B cell (primary cell): Measurements from ENCODE around the gene CNMD. TPM values are rescaled to one million over a fixed set of nuclear protein-coding genes. Genes with fewer than 3 reads are reported as not detected.

Experiments used
- ATAC-seq: fragments of 200-7000 bp; cut with Tn5 transposase; one replicate; pipeline ENCODE4 v1.10.0; 2021; ENCODE audit warnings: low read depth, mild to moderate bottlenecking, moderate number of reproducible peaks, moderate library complexity
- CTCF ChIA-PET: fragments of 350-600 bp; sonication (Branson Sonifier 250); formaldehyde crosslinking; loops from one replicate; lab custom pipeline; 2021; ENCODE audit warnings: antibody characterized with exemption, inconsistent platforms; lab: Charles Lee
- POLR2A ChIA-PET: fragments of 350-600 bp; sonication (Branson Sonifier 250); formaldehyde crosslinking; loops from one replicate; lab custom pipeline; 2021; ENCODE audit warnings: antibody characterized with exemption; lab: Charles Lee
- DNase-seq: peaks from one replicate; pipeline ENCODE4 v3.0.0; 2013
- H2AFZ ChIP-seq: 2 replicates; pipeline ENCODE4 v1.6.1; 2012; ENCODE audit warnings: mild to moderate bottlenecking, low read depth, low read length; ENCODE audit not compliant: insufficient read depth, poor library complexity, severe bottlenecking
- H3K27ac ChIP-seq, 2 donors: 1 replicate in 1 of 2; 2 replicates in 1 of 2; pipeline ENCODE4 v1.5.1; 2012 to 2013; ENCODE audit warnings: low read length in 2 of 2, mild to moderate bottlenecking in 2 of 2, moderate library complexity in 1 of 2
- H3K27me3 ChIP-seq, 4 experiments: fragments of 200-600 bp in 1 of 4; sonication (generic) in 1 of 4; replicated peaks in 1 of 4; 1 replicate in 2 of 4; 2 replicates in 2 of 4; pipeline versions ENCODE4 v1.6.1 to v1.7.0; 2013 to 2016; ENCODE audit warnings: low read length in 3 of 4, mild to moderate bottlenecking in 2 of 4, mixed read lengths in 1 of 4, moderate library complexity in 1 of 4; ENCODE audit not compliant: insufficient read depth in 4 of 4, control insufficient read depth in 3 of 4; ENCODE audit errors: control extremely low read depth in 1 of 4
- H3K36me3 ChIP-seq, 2 experiments: replicated peaks in 1 of 2; 1 replicate in 1 of 2; 2 replicates in 1 of 2; pipeline versions ENCODE4 v1.6.1 to v1.7.1; 2013; ENCODE audit warnings: low read length in 1 of 2; ENCODE audit not compliant: insufficient read depth in 2 of 2, control insufficient read depth in 1 of 2; ENCODE audit errors: control extremely low read depth in 1 of 2, extremely low read depth in 1 of 2
- H3K4me1 ChIP-seq, 2 donors: fragments of 200-600 bp in 1 of 2; sonication (generic) in 1 of 2; 1 replicate in 1 of 2; 2 replicates in 1 of 2; pipeline versions ENCODE4 v1.5.1 to v1.6.1; 2013 to 2017; ENCODE audit warnings: low read length in 2 of 2; ENCODE audit not compliant: control insufficient read depth in 2 of 2, insufficient read depth in 2 of 2
- H3K4me2 ChIP-seq: replicated peaks from 2 replicates; pipeline ENCODE3; 2012; ENCODE audit warnings: mild to moderate bottlenecking, low read depth, low read length; ENCODE audit not compliant: poor library complexity, severe bottlenecking
- H3K4me3 ChIP-seq, 5 experiments: fragments of 200-600 bp in 1 of 5; sonication (generic) in 1 of 5; 1 replicate in 3 of 5; 2 replicates in 2 of 5; pipeline versions ENCODE4 v1.5.1 to v1.7.0; 2011 to 2016; ENCODE audit warnings: low read length in 4 of 5, mild to moderate bottlenecking in 4 of 5, low read depth in 2 of 5, control low read depth in 1 of 5, moderate library complexity in 1 of 5; ENCODE audit not compliant: insufficient read depth in 1 of 5; ENCODE audit errors: control extremely low read depth in 1 of 5, extremely low read depth in 1 of 5
- H3K79me2 ChIP-seq: fragments of 200-600 bp; sonication (generic); one replicate; pipeline ENCODE4 v1.6.0; 2016; ENCODE audit warnings: low read length; ENCODE audit not compliant: control insufficient read depth, insufficient read depth
- H3K9ac ChIP-seq: fragments of 200-600 bp; sonication (generic); 2 replicates; pipeline ENCODE4 v1.6.1; 2017; ENCODE audit warnings: mild to moderate bottlenecking, low read length, moderate library complexity
- H3K9me3 ChIP-seq, 3 donors: one replicate each; pipeline versions ENCODE4 v1.6.1 to v1.7.1; 2013; ENCODE audit warnings: low read length in 2 of 3; ENCODE audit not compliant: control insufficient read depth in 2 of 3, insufficient read depth in 1 of 3; ENCODE audit errors: control extremely low read depth in 1 of 3
- H4K20me1 ChIP-seq: 2 replicates; pipeline ENCODE4 v1.6.0; 2012; ENCODE audit warnings: mild to moderate bottlenecking, low read length; ENCODE audit not compliant: insufficient read depth, control insufficient read depth, poor library complexity, severe bottlenecking
- H3K27ac Mint-ChIP-seq: one replicate; pipeline ENCODE4 v1.8.0; 2021; ENCODE audit warnings: mixed read lengths
- H3K27me3 Mint-ChIP-seq: one replicate; pipeline ENCODE4 v1.8.0; 2021; ENCODE audit warnings: mixed read lengths
- H3K4me1 Mint-ChIP-seq: one replicate; pipeline ENCODE4 v1.8.0; 2021; ENCODE audit warnings: mixed read lengths
- H3K4me3 Mint-ChIP-seq: one replicate; pipeline ENCODE4 v1.8.0; 2021; ENCODE audit warnings: mixed read lengths
- H3K9me3 Mint-ChIP-seq: one replicate; pipeline ENCODE4 v1.8.0; 2022; ENCODE audit warnings: mixed read lengths; ENCODE audit not compliant: insufficient read depth
- EZH2 ChIP-seq: IDR thresholded peaks from 2 replicates; pipeline ENCODE4 v1.6.1; 2012; ENCODE audit warnings: borderline replicate concordance, low read depth, mild to moderate bottlenecking, moderate library complexity, low read length; ENCODE audit not compliant: insufficient read depth, poor library complexity, severe bottlenecking
- WGBS: methylation state at CpG from one replicate; pipeline ENCODE4 v1.1.5; 2013; ENCODE audit warnings: missing lambda C conversion rate; ENCODE audit not compliant: insufficient coverage; 5-methylcytosine and 5-hydroxymethylcytosine counted together
- intact Hi-C: fragments of 100-400 bp; cut with micrococcal nuclease; formaldehyde crosslinking; loops from one replicate; pipeline ENCODE4 v1.10.0; 2022
- polyA plus RNA-seq: library from polyadenylated mRNA; depleted of rRNA; stranded (reverse); fragments of >200 nt; gene quantifications from 2 replicates; pipeline ENCODE4 v1.2.3, GENCODE V29; 2012
- total RNA-seq, 2 donors: library from RNA; stranded (reverse); fragments of 120-200 nt in 1 of 2; gene quantifications; 1 replicate in 1 of 2; 2 replicates in 1 of 2; pipeline versions ENCODE4 v1.2.3 to v1.2.4, GENCODE V29; 2013 to 2022
- TF ChIP-seq, protein P1 (sequence below): fragments of 200-600 bp; IDR thresholded peaks from one replicate; pipeline ENCODE4 v1.8.0; 2022; ENCODE audit warnings: antibody characterized with exemption, mild to moderate bottlenecking

The CNMD gene
- total and polyA plus RNA-seq, 2 donors (not counting 1 experiment from before 2014, with no cell fraction given): not detected

DNA sequence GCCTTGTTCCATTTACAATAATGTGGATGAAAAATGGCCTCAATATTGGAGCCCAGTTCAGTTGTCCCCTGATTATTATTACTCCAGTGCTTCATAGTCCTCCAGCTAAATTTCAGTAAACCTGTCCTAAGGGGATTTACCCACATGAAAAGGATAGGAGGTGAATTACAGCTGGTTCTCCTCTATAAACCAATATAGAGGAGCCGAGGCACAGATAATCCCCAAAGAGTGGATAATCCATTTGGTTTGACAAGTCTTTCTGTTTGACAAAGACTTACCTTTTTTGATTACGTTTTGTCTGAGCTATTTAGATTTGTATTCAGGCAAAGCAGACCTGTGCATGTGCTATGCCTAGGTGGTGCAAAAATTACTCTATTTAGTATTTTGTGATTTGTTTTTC, 2.7 kb downstream of the CNMD start:
- no peaks in the 10 kb centered on the region for H3K36me3 ChIP-seq
- H3K79me2 ChIP-seq: no peaks in the 10 kb centered on the region
- H2AFZ ChIP-seq: no peak overlapping the region
- DNase-seq: no peak
- no peak for TF ChIP-seq EZH2
- TF ChIP-seq, protein P1, sequence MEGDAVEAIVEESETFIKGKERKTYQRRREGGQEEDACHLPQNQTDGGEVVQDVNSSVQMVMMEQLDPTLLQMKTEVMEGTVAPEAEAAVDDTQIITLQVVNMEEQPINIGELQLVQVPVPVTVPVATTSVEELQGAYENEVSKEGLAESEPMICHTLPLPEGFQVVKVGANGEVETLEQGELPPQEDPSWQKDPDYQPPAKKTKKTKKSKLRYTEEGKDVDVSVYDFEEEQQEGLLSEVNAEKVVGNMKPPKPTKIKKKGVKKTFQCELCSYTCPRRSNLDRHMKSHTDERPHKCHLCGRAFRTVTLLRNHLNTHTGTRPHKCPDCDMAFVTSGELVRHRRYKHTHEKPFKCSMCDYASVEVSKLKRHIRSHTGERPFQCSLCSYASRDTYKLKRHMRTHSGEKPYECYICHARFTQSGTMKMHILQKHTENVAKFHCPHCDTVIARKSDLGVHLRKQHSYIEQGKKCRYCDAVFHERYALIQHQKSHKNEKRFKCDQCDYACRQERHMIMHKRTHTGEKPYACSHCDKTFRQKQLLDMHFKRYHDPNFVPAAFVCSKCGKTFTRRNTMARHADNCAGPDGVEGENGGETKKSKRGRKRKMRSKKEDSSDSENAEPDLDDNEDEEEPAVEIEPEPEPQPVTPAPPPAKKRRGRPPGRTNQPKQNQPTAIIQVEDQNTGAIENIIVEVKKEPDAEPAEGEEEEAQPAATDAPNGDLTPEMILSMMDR: no peak
- peaks cover 0 to 6% (median 0%) of the 10 kb centered on the region in 3 donors for H3K9me3 ChIP-seq
- 100% methylated on average over 1 of the region's 2 CpGs for WGBS
- H3K4me3 ChIP-seq: no peak overlapping the region
- CTCF ChIA-PET: interaction anchor here (1.3 kb wide), 1 partner anchor 33 kb away, joined by 4 read pairs; no protein-coding TSS in a partner anchor
- Mint-ChIP-seq H3K4me1 (peaks cover 9% of the 10 kb centered on the region), H3K27me3 (peaks cover 42% of the 10 kb centered on the region), H3K4me3 (no peak overlapping the region), H3K9me3 (no peaks in the 10 kb centered on the region), H3K27ac (no peak overlapping the region)
- no peak overlapping the region for H3K9ac ChIP-seq
- no peaks in the 10 kb centered on the region for H4K20me1 ChIP-seq
- intact Hi-C loops: no loop called here
- peaks cover 9 to 14% of the 10 kb centered on the region in 2 donors for H3K4me1 ChIP-seq
- no peak overlapping the region for H3K4me2 ChIP-seq
- ATAC-seq: no peak
- POLR2A ChIA-PET: no interaction called here
- no peak overlapping the region for H3K27ac ChIP-seq
- H3K27me3 ChIP-seq: peaks cover 0 to 27% (median 21%) of the 10 kb centered on the region in 4 experiments

DNA sequence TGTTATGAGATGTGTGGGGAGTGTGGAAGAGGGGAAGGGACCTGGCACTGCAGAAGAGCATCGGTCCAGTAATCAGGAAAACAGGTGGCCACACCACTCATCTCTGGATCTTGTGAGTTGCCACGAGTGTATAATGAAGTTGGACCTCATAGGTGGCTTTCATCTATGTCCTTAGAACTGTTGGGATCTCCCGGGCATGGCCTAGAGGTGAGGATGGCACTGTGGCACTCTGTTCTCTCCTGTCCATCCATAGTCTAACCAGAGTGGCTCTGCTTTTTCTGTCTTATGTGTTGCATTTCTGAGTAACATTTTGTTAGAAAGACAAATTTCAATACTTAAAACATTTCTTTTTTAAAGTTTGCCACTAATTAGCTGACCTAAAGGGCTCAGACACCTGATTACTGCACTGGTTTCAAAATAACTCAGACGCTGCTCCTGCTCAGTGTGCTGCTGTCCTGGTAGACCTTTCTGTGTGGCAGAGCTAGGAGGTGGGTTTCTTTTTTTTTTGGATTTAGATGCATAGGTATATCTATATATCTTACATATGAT, 5.5 kb downstream of the CNMD start:
- CTCF ChIA-PET: interaction anchor here (0.6 kb wide), 1 partner anchor 114 kb away, joined by 3 read pairs; no protein-coding TSS in a partner anchor
- ATAC-seq: no peak

More for the DNA sequence above, 5.5 kb downstream of the CNMD start:
- Histone ChIP-seq H3K36me3 (no peaks in the 10 kb centered on the region), H3K79me2 (no peaks in the 10 kb centered on the region), H3K4me3 (no peak overlapping the region), H3K4me2 (no peak overlapping the region), H3K9me3 (no peaks in the 10 kb centered on the region), H3K27ac (no peak overlapping the region), H2AFZ (no peak overlapping the region), H3K27me3 (peaks cover 0 to 14% (median 4%) of the 10 kb centered on the region in 4 experiments), H3K9ac (no peak overlapping the region), H4K20me1 (no peaks in the 10 kb centered on the region), H3K4me1 (peaks cover 3 to 6% of the 10 kb centered on the region in 2 donors)
- Mint-ChIP-seq H3K27me3 (peaks cover 30% of the 10 kb centered on the region), H3K4me3 (no peak overlapping the region), H3K9me3 (no peaks in the 10 kb centered on the region), H3K4me1 (peaks cover 4% of the 10 kb centered on the region), H3K27ac (no peak overlapping the region)
- POLR2A ChIA-PET: no interaction called here
- intact Hi-C loops: no loop called here
- WGBS: 83% methylated on average over 2 of the region's 4 CpGs
- DNase-seq: no peak
- TF ChIP-seq EZH2: no peak
- TF ChIP-seq, protein P1: no peak
